H54 (cell line): ENCODE results near the gene TTLL11.

Experiments
- DNase-seq: peaks from one replicate; pipeline ENCODE4 v3.0.0; 2011; ENCODE audit warnings: low spot score, mixed read lengths; ENCODE audit not compliant: insufficient read length
- FAIRE-seq: peaks from 3 replicates; lab custom pipeline; 2011; peaks lifted over from hg19 to GRCh38; lab: Jason Lieb, UNC
- POLR2A ChIP-seq: IDR thresholded peaks from 2 replicates; pipeline ENCODE4 v1.6.1; 2011; ENCODE audit warnings: low read depth, mild to moderate bottlenecking, low read length

TTLL11 gene

GRCh38 chr9:121783521-121784507 lies 309.3 kb downstream of the TTLL11 start:
- no peak for FAIRE-seq
- DNase-seq: no peak
- no peak for TF ChIP-seq POLR2A

DNA sequence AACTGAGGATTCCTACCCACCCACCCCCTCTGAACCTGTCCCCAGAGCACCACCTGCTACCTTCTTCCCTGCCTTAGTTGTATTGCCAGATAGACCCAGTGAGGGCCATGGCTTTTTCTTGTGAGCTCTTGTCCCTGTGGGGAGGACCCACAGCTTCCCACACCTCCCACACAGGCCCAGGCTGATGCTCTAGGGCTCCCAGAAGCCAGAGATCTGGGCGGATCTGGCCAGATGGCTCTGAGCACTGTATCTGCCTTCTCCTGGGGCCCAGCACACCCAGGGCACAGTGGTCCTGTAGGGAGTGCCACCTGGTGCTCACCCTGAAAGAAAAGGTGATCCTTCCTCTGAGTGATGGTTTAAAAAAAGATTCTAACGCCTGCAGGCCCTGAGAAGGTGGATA lies 310.0 kb downstream of the TTLL11 start:
- no peak for FAIRE-seq
- DNase-seq: no peak
- no peak for TF ChIP-seq POLR2A

GRCh38 chr9:121782514-121783110 lies 310.5 kb downstream of the TTLL11 start:
- DNase-seq: no peak
- no peak for FAIRE-seq
- TF ChIP-seq POLR2A: no peak

DNA sequence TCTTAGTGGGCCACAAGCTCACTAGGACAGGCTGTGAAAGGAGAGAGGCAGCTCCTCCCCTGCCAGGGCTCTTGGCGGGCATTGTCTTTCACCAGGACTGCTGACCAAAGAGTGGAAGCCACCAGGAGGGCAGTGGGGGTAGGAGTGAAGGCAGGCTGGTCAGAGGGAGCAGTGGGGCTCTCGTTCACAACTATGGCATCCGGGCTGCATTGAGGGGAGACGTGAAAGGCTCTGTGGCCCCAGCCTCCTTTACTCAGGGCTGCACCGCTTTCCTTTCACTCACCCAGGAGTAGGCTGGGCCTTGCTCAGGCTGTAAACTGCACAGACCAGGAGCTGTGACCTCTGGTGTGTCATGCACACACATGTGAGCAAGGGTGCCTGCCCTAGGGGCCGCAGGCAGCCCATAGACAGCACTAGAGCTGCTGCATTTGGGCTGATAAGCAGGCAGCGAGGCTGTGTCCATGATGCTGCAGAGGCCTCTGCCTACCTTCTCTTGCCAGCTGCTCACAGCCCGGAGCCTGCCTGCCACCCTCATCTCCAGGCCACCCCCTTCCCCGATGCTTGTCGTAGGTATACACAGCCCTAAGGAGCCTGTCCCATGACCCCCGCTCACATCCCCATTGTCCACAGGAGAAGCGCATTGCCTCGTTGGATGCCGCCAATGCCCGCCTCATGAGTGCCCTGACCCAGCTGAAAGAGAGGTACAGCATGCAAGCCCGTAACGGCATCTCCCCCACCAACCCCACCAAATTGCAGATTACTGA lies 311.2 kb downstream of the TTLL11 start:
- DNase-seq: no peak
- no peak for FAIRE-seq
- no peak for TF ChIP-seq POLR2A

- no peak for DNase-seq
- no peak for FAIRE-seq
- no peak for TF ChIP-seq POLR2A
Observed at GRCh38 chr9:121781145-121781548, 312.0 kb downstream of the TTLL11 start.

GRCh38 chr9:121780177-121781040 lies 312.7 kb downstream of the TTLL11 start:
- DNase-seq (no peak), FAIRE-seq (no peak)
- no peak for TF ChIP-seq POLR2A

GRCh38 chr9:121779381-121780117 lies 313.6 kb downstream of the TTLL11 start:
- no peak for DNase-seq
- no peak for FAIRE-seq
- no peak for TF ChIP-seq POLR2A

GRCh38 chr9:121778252-121779225 lies 314.6 kb downstream of the TTLL11 start:
- DNase-seq: no peak
- FAIRE-seq: no peak
- no peak for TF ChIP-seq POLR2A

- no peak for TF ChIP-seq POLR2A
- no peak for DNase-seq
- FAIRE-seq: peak; percentile 23
Observed at GRCh38 chr9:121776739-121777637, 316.1 kb downstream of the TTLL11 start.

- TF ChIP-seq POLR2A: no peak
- DNase-seq (no peak), FAIRE-seq (no peak)
Observed at GRCh38 chr9:121776001-121776738, 316.9 kb downstream of the TTLL11 start.
